HCT116 (cell line): ENCODE measurements around the gene TBXT. TPM values are rescaled to one million over a fixed set of nuclear protein-coding genes. Genes with fewer than 3 reads are reported as not detected.
"Not testable (repeated sequence)": the region's sequence is repeated elsewhere in the genome, so short reads cannot be mapped to it uniquely, and the experiment has no call there.

Source experiments
- ATAC-seq: fragments of 200-7000 bp; cut with Tn5 transposase; 2 replicates; pipeline ENCODE4 v1.9.1; 2020; ENCODE audit warnings: mild to moderate bottlenecking, moderate library complexity
- BruUV-seq: library from RNA; stranded (reverse); fragments of 400-500 nt; replicated peaks from 2 replicates; lab custom pipeline; 2021; lab: Mats Ljungman, UMichigan
- CTCF ChIA-PET: fragments of 300-600 bp; sonication (Branson Sonifier 250); formaldehyde crosslinking; loops from one replicate; lab custom pipeline; 2021; ENCODE audit warnings: antibody characterized with exemption; lab: Charles Lee
- POLR2A ChIA-PET: fragments of 300-600, 350-600 bp; sonication (Branson Sonifier 250); formaldehyde crosslinking; loops from one replicate; lab custom pipeline; 2021; ENCODE audit warnings: antibody characterized with exemption; lab: Charles Lee
- RAD21 ChIA-PET, 2 experiments: fragments of 300-600 bp; sonication (Branson Sonifier 250); formaldehyde crosslinking; loops; one replicate each; lab custom pipeline; 2023; ENCODE audit warnings: low total read pairs in 2 of 2; ENCODE audit not compliant: uncharacterized antibody in 2 of 2, unreplicated experiment in 2 of 2, low non-redundant PET in 1 of 2; lab: Charles Lee
- DNase-seq: peaks from one replicate; pipeline ENCODE4 v3.0.0-alpha.2; 2010; ENCODE audit warnings: low read depth, low spot score
- H2AFZ ChIP-seq: fragments of 200-600 bp; shearing (Covaris generic), sonication (generic); 2 replicates; pipeline ENCODE4 v1.6.1; 2017; ENCODE audit warnings: low read depth, mixed run types, mixed read lengths, antibody characterized with exemption, low read length; ENCODE audit not compliant: poor library complexity, severe bottlenecking
- H3K27ac ChIP-seq: 2 replicates; pipeline ENCODE4 v1.5.1; 2012; ENCODE audit warnings: low read depth, low read length
- H3K27me3 ChIP-seq: fragments of 200-600 bp; sonication (generic); 2 replicates; pipeline ENCODE4 v1.6.1; 2016; ENCODE audit warnings: mixed run types, low read length, mixed read lengths; ENCODE audit not compliant: insufficient read depth
- H3K36me3 ChIP-seq, 2 experiments: fragments of 200-500 bp in 1 of 2; fragments of 200-600 bp in 1 of 2; sonication (Bioruptor generic) in 1 of 2; sonication (generic) in 1 of 2; 2 replicates each; pipeline versions ENCODE4 v1.5.1 to v1.6.1; 2014 to 2016; ENCODE audit warnings: low read length in 2 of 2, inconsistent platforms in 1 of 2, mixed read lengths in 1 of 2, mixed run types in 1 of 2; ENCODE audit not compliant: insufficient read depth in 2 of 2, control insufficient read depth in 1 of 2
- H3K4me1 ChIP-seq, 2 experiments: fragments of 200-600 bp in 1 of 2; sonication (generic) in 1 of 2; 2 replicates each; pipeline versions ENCODE4 v1.5.1 to v1.6.1; 2012 to 2017; ENCODE audit warnings: low read length in 2 of 2, inconsistent platforms in 1 of 2, mild to moderate bottlenecking in 1 of 2, mixed read lengths in 1 of 2, mixed run types in 1 of 2, moderate library complexity in 1 of 2; ENCODE audit not compliant: insufficient read depth in 2 of 2, control insufficient read depth in 1 of 2
- H3K4me2 ChIP-seq: fragments of 200-600 bp; sonication (generic); 2 replicates; pipeline ENCODE4 v1.6.1; 2017; ENCODE audit warnings: mixed run types, low read length, mixed read lengths
- H3K4me3 ChIP-seq, 2 experiments: fragments of 200-600 bp in 1 of 2; sonication (generic) in 1 of 2; replicated peaks in 1 of 2; 2 replicates each; pipeline ENCODE4 v1.5.1; 2011 to 2016; ENCODE audit warnings: low read length in 2 of 2, control low read depth in 1 of 2, low read depth in 1 of 2, mild to moderate bottlenecking in 1 of 2, mixed read lengths in 1 of 2, mixed run types in 1 of 2
- H3K79me2 ChIP-seq: fragments of 200-600 bp; sonication (generic); 2 replicates; pipeline ENCODE4 v1.6.1; 2017; ENCODE audit warnings: mild to moderate bottlenecking, mixed run types, low read length, moderate library complexity, mixed read lengths; ENCODE audit not compliant: insufficient read depth
- H3K9ac ChIP-seq: fragments of 200-600 bp; sonication (generic); 2 replicates; pipeline ENCODE4 v1.6.1; 2016; ENCODE audit warnings: low read length, mixed read lengths
- H3K9me2 ChIP-seq: fragments of 200-600 bp; sonication (generic), shearing (Covaris generic); 2 replicates; pipeline ENCODE4 v1.6.1; 2017; ENCODE audit warnings: mixed run types, mild to moderate bottlenecking, moderate library complexity; ENCODE audit not compliant: insufficient read depth
- H3K9me3 ChIP-seq, 2 experiments: fragments of 200-500 bp in 1 of 2; fragments of 200-600 bp in 1 of 2; sonication (Bioruptor generic) in 1 of 2; sonication (generic) in 1 of 2; 2 replicates each; pipeline ENCODE4 v1.6.1; 2014 to 2017; ENCODE audit warnings: low read length in 2 of 2, mixed read lengths in 2 of 2, inconsistent platforms in 1 of 2, low read depth in 1 of 2, mild to moderate bottlenecking in 1 of 2, mixed run types in 1 of 2, moderate library complexity in 1 of 2; ENCODE audit not compliant: control insufficient read depth in 1 of 2, insufficient read depth in 1 of 2
- H4K20me1 ChIP-seq: fragments of 200-600 bp; sonication (generic), shearing (Covaris generic); 2 replicates; pipeline ENCODE4 v1.6.1; 2017; ENCODE audit warnings: mixed run types, mild to moderate bottlenecking, moderate library complexity; ENCODE audit not compliant: insufficient read depth
- EGR1 ChIP-seq: IDR thresholded peaks from 2 replicates; pipeline ENCODE4 v1.6.1; 2012; ENCODE audit warnings: low read depth
- ZNF274 ChIP-seq: fragments of 200-500 bp; sonication (Bioruptor generic); IDR thresholded peaks from 2 replicates; pipeline ENCODE4 v1.6.1; 2014; ENCODE audit warnings: mild to moderate bottlenecking, low read depth, low read length, inconsistent platforms
- intact Hi-C: fragments of 100-400 bp; cut with micrococcal nuclease; formaldehyde crosslinking; loops from 2 replicates; pipeline ENCODE4 v1.10.0; 2022
- total RNA-seq: library from RNA; stranded (reverse); gene quantifications from one replicate; pipeline ENCODE4 v1.2.1, GENCODE V29; 2021; ENCODE audit not compliant: unreplicated experiment

The TBXT gene
- total RNA-seq, 1 experiment from 2014 or later, result not detected

GRCh38 chr6:166143011-166143410, 24.6 kb downstream of the TBXT start:
- no peak overlapping the region for H3K27ac ChIP-seq
- no peak for DNase-seq
- ChIA-PET POLR2A (no interaction called here), RAD21 (interaction anchor here in 1 of 2 experiments (0.6 kb wide), 1 partner anchor 257 kb away, joined by 7 read pairs; no protein-coding TSS in a partner anchor), CTCF (interaction anchor here (1.7 kb wide), 1 partner anchor 14 kb away, joined by 6 read pairs; no protein-coding TSS in a partner anchor)
- no peak for TF ChIP-seq EGR1
- H3K79me2 ChIP-seq, result no peaks in the 10 kb centered on the region
- H3K4me1 ChIP-seq, result no peaks in the 10 kb centered on the region
- no peak overlapping the region for H3K9ac ChIP-seq
- no peak overlapping the region for H2AFZ ChIP-seq
- ATAC-seq, result no peak
- no peak overlapping the region for H3K4me3 ChIP-seq
- no peaks in the 10 kb centered on the region for H3K9me3 ChIP-seq
- H3K4me2 ChIP-seq, result no peak overlapping the region
- H3K36me3 ChIP-seq, result no peaks in the 10 kb centered on the region
- no TSS peak for BruUV-seq
- H3K27me3 ChIP-seq, result no peaks in the 10 kb centered on the region
- no peaks in the 10 kb centered on the region for H3K9me2 ChIP-seq
- intact Hi-C loops, result no loop called here
- no peaks in the 10 kb centered on the region for H4K20me1 ChIP-seq

GRCh38 chr6:166127624-166128472, 39.8 kb downstream of the TBXT start:
- H3K9ac ChIP-seq, result no peak overlapping the region
- RAD21 ChIA-PET, result no interaction called here
- no peak overlapping the region for H3K4me2 ChIP-seq
- intact Hi-C loops, result no loop called here
- no peaks in the 10 kb centered on the region for H3K9me2 ChIP-seq
- no peak for TF ChIP-seq ZNF274
- TF ChIP-seq, all 23 proteins: peak for 0
- no peak overlapping the region for H3K27ac ChIP-seq
- no peak overlapping the region for H3K4me3 ChIP-seq
- H3K27me3 ChIP-seq, result no peaks in the 10 kb centered on the region
- H3K9me3 ChIP-seq, result no peaks in the 10 kb centered on the region
- no TSS peak for BruUV-seq
- H3K36me3 ChIP-seq, result no peaks in the 10 kb centered on the region
- H3K4me1 ChIP-seq, result no peaks in the 10 kb centered on the region
- no peak overlapping the region for H2AFZ ChIP-seq
- no peak for DNase-seq
- ATAC-seq, result no peak
- no peaks in the 10 kb centered on the region for H3K79me2 ChIP-seq
- no peaks in the 10 kb centered on the region for H4K20me1 ChIP-seq
- CTCF ChIA-PET, result interaction anchor here (1.0 kb wide), 1 partner anchor 30 kb away, joined by 3 read pairs; no protein-coding TSS in a partner anchor
- POLR2A ChIA-PET, result no interaction called here

DNA sequence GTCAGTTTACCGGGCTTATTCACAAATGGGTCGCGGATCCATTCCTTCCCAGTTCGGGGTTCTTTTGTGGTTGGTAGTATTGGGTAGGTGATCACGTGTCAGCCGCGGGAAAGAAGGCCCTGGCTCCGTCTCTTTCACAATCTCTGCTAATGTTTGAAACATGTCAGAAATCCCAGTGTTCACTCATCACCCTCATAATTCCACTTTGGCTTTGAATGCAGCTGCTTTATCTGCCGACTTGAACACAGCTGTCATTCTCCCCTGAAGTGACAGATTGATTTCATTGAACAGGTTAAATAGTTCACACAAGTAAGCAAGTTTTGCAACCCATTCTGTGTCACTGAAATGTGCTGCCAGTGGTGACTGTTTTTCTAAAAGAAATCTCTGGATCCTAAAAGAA, 44.5 kb downstream of the TBXT start:
- H3K27ac ChIP-seq, CTCF ChIA-PET, RAD21 ChIA-PET, DNase-seq, H3K36me3 ChIP-seq, H3K4me3 ChIP-seq, H3K4me1 ChIP-seq, H4K20me1 ChIP-seq, H3K79me2 ChIP-seq, H3K9me2 ChIP-seq, H3K4me2 ChIP-seq, H3K27me3 ChIP-seq, H3K9ac ChIP-seq, BruUV-seq, intact Hi-C loops, H3K9me3 ChIP-seq, H2AFZ ChIP-seq, ATAC-seq, POLR2A ChIA-PET: not testable (repeated sequence)
